MM.1S (cell line): ENCODE results near the gene ZNF135.

Experiments used
- DNase-seq: peaks from one replicate; pipeline ENCODE4 v3.0.0-alpha.2; 2015
- H2AFZ ChIP-seq: fragments of 300-600 bp; sonication (generic); 2 replicates; pipeline ENCODE4 v1.6.0; 2016; ENCODE audit warnings: antibody characterized with exemption, low read length
- H3F3A ChIP-seq: fragments of 300-600 bp; sonication (generic); 2 replicates; pipeline ENCODE4 v1.6.1; 2016; ENCODE audit warnings: mild to moderate bottlenecking, antibody characterized with exemption, low read length, moderate library complexity, mixed read lengths; ENCODE audit not compliant: insufficient read depth
- H3K27ac ChIP-seq: fragments of 300-600 bp; sonication (generic); 2 replicates; pipeline ENCODE4 v1.5.1; 2016; ENCODE audit warnings: mild to moderate bottlenecking, low read length
- H3K27me3 ChIP-seq: fragments of 300-600 bp; sonication (generic); replicated peaks from 2 replicates; pipeline ENCODE4 v1.6.0; 2016; ENCODE audit warnings: low read length; ENCODE audit not compliant: insufficient read depth
- H3K36me3 ChIP-seq: fragments of 300-600 bp; sonication (generic); replicated peaks from 2 replicates; pipeline ENCODE4 v1.6.1; 2016; ENCODE audit warnings: mild to moderate bottlenecking, low read length, mixed read lengths; ENCODE audit not compliant: insufficient read depth
- H3K4me1 ChIP-seq: fragments of 300-600 bp; sonication (generic); 2 replicates; pipeline ENCODE4 v1.6.1; 2016; ENCODE audit warnings: low read length, mixed read lengths
- H3K4me2 ChIP-seq: fragments of 300-600 bp; sonication (generic); 2 replicates; pipeline ENCODE4 v1.6.0; 2016; ENCODE audit warnings: low read depth, low read length
- H3K4me3 ChIP-seq: fragments of 300-600 bp; sonication (generic); 2 replicates; pipeline ENCODE4 v1.5.1; 2016; ENCODE audit warnings: low read length, mixed read lengths
- H3K79me2 ChIP-seq: fragments of 300-600 bp; sonication (generic); 2 replicates; pipeline ENCODE4 v1.6.1; 2016; ENCODE audit warnings: mixed run types, low read length, mixed read lengths
- H3K9ac ChIP-seq: fragments of 300-600 bp; sonication (generic); 2 replicates; pipeline ENCODE4 v1.6.1; 2016; ENCODE audit warnings: low read length, mixed read lengths
- H3K9me2 ChIP-seq: fragments of 300-600 bp; sonication (generic); replicated peaks from 2 replicates; pipeline ENCODE4 v1.6.1; 2016; ENCODE audit warnings: mild to moderate bottlenecking, low read length, mixed read lengths; ENCODE audit not compliant: insufficient read depth
- H3K9me3 ChIP-seq: fragments of 300-600 bp; sonication (generic); replicated peaks from 2 replicates; pipeline ENCODE4 v1.6.1; 2016; ENCODE audit warnings: mild to moderate bottlenecking, low read length, mixed read lengths; ENCODE audit not compliant: insufficient read depth
- H4K20me1 ChIP-seq: fragments of 300-600 bp; sonication (generic); 2 replicates; pipeline ENCODE4 v1.6.1; 2016; ENCODE audit warnings: mild to moderate bottlenecking, low read length, moderate library complexity, mixed read lengths; ENCODE audit not compliant: insufficient read depth
- EZH2 ChIP-seq: fragments of 300-600 bp; sonication (generic); optimal IDR thresholded peaks from 2 replicates; pipeline ENCODE3; 2017; ENCODE audit warnings: low read depth, mild to moderate bottlenecking, antibody characterized with exemption, low read length, mixed read lengths
- EZH2phosphoT487 ChIP-seq: fragments of 300-600 bp; sonication (generic); IDR thresholded peaks from 2 replicates; pipeline ENCODE4 v1.6.1; 2018; ENCODE audit warnings: antibody characterized with exemption, low read length
- TF ChIP-seq, protein P1 (sequence below): fragments of 300-600 bp; sonication (generic); IDR thresholded peaks from 2 replicates; pipeline ENCODE4 v1.5.1; 2016; ENCODE audit warnings: antibody characterized with exemption, low read length, mixed read lengths

ZNF135 gene

DNA sequence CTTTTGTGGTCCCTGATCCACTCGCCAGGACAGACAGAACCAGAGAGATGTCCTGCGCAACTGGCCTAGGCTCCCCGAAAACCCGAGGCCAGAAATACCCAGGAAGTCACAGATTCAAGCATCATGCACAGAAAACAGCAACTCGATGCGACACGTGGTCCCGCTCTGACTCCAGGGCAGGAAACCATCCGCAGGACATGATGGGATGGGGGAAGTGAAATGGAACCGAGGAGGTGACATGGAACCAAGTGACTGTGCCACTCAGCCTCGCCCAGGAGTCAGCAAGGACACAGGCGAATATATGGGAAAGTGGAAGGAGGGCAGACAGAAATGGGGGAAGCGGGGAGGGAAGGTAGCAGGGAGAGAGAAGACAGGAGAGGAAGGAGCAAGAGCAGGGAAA lies 37.8 kb downstream of the ZNF135 start:
- H3K27ac ChIP-seq = no peak overlapping the region
- no peak overlapping the region for H3K4me3 ChIP-seq

DNA sequence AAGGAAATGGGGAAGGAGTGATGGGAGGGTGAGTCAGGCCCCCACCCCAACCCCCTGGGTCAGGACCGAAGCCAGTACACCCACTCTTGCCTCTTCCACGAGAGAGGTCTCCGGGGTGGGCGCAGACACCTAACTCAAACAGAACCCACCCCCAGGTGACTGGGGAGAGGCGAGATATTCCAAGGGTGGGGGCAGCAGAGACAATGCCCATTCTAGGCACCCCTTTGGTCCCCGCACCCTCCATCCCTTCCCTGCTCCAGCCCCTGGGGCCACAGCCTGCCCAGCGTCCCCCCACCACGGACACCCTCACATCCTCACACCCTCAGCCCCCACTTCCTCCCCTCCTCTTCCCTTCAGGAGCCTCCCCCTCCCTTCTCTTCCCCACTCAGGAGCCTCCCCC lies 38.3 kb downstream of the ZNF135 start:
- Histone ChIP-seq H3K4me2 (no peak overlapping the region), H3K9me3 (no peaks in the 10 kb centered on the region), H3K27me3 (no peaks in the 10 kb centered on the region), H3K4me1 (no peaks in the 10 kb centered on the region), H4K20me1 (no peaks in the 10 kb centered on the region), H3K9ac (no peak overlapping the region), H3K36me3 (no peaks in the 10 kb centered on the region), H2AFZ (no peak overlapping the region), H3F3A (no peaks in the 10 kb centered on the region), H3K79me2 (no peaks in the 10 kb centered on the region), H3K27ac (no peak overlapping the region), H3K4me3 (no peak overlapping the region), H3K9me2 (no peaks in the 10 kb centered on the region)
- TF ChIP-seq, protein P1, sequence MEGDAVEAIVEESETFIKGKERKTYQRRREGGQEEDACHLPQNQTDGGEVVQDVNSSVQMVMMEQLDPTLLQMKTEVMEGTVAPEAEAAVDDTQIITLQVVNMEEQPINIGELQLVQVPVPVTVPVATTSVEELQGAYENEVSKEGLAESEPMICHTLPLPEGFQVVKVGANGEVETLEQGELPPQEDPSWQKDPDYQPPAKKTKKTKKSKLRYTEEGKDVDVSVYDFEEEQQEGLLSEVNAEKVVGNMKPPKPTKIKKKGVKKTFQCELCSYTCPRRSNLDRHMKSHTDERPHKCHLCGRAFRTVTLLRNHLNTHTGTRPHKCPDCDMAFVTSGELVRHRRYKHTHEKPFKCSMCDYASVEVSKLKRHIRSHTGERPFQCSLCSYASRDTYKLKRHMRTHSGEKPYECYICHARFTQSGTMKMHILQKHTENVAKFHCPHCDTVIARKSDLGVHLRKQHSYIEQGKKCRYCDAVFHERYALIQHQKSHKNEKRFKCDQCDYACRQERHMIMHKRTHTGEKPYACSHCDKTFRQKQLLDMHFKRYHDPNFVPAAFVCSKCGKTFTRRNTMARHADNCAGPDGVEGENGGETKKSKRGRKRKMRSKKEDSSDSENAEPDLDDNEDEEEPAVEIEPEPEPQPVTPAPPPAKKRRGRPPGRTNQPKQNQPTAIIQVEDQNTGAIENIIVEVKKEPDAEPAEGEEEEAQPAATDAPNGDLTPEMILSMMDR = no peak
- TF ChIP-seq EZH2phosphoT487 = no peak
- TF ChIP-seq EZH2 = no peak
- no peak for DNase-seq

More for the DNA sequence above, 37.8 kb downstream of the ZNF135 start:
- no peak overlapping the region for H3K4me2 ChIP-seq
- TF ChIP-seq, protein P1 = no peak
- TF ChIP-seq EZH2 = no peak
- no peaks in the 10 kb centered on the region for H3K36me3 ChIP-seq
- H3K9me3 ChIP-seq = no peaks in the 10 kb centered on the region
- H4K20me1 ChIP-seq = no peaks in the 10 kb centered on the region
- no peak for DNase-seq
- no peak overlapping the region for H2AFZ ChIP-seq
- H3K79me2 ChIP-seq = no peaks in the 10 kb centered on the region
- H3F3A ChIP-seq = no peaks in the 10 kb centered on the region
- H3K9me2 ChIP-seq = no peaks in the 10 kb centered on the region
- no peak overlapping the region for H3K9ac ChIP-seq
- no peaks in the 10 kb centered on the region for H3K4me1 ChIP-seq
- H3K27me3 ChIP-seq = no peaks in the 10 kb centered on the region

DNA sequence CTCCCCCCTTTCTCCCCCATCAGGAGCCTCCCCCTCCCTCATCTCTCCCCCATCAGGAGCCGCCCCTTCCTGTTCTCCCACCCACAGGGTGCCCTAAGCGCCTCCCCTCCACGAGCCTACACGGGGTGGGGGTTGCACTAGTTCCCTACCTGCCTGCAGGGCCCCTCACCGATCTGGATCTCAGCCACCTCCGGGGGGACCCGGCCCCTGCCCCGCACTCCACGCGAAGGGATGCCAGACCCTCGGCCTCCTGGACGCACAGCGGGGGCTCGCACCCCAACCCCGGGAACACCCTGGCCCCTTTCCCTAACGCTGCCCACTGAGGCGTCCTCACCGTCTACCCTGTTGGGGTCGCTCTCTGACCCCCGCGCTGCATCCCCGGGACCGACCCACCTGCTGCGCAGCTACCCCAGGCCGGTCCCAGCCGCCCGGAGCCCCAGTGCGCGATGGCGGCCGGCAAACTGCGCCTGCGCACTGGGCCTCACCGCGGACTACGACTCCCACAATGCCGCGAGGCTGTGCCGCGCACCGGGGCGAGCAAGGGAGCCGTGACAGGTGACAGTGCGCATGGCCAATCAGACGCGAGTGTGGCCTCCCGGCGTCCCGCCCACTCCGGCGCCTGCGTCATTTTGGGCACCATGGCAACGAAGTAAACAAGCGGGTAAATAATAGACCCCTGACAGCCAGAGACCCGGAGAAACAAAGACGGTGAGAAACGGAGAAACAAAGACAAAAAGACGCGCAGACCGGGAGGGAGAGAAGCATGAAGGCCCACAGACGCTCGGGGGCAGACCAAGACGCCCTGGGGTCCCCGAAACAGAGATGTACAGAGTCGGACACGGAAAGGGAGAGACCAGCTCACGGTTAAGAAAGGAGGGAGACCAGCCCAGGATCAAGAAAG lies 38.9 kb downstream of the ZNF135 start, which contains the start of gene ZSCAN18:
Gene ZSCAN18, minus strand, starts transcription at position 451 of the 901 bp plus-strand sequence. CDS start 7,964 bp downstream, outside the sequence.
- Histone ChIP-seq H2AFZ (no peak within 1 kb of the TSS), H3K4me3 (no peak within 1 kb of the TSS), H3K9ac (no peak within 1 kb of the TSS)

More for the DNA sequence above, 38.9 kb downstream of the ZNF135 start, which contains the start of gene ZSCAN18:
- no peaks in the 10 kb centered on the region for H3K4me1 ChIP-seq
- H3K9me3 ChIP-seq = no peaks in the 10 kb centered on the region
- H3K79me2 ChIP-seq = no peaks in the 10 kb centered on the region
- H3F3A ChIP-seq = no peaks in the 10 kb centered on the region
- no peak within 1 kb of the TSS for H3K27ac ChIP-seq
- TF ChIP-seq, protein P1 = no peak
- no peak for TF ChIP-seq EZH2phosphoT487
- no peak for TF ChIP-seq EZH2
- no peaks in the 10 kb centered on the region for H3K36me3 ChIP-seq
- no peak for DNase-seq
- no peaks in the 10 kb centered on the region for H4K20me1 ChIP-seq
- H3K27me3 ChIP-seq = no peaks in the 10 kb centered on the region
- no peaks in the 10 kb centered on the region for H3K9me2 ChIP-seq
- H3K4me2 ChIP-seq = no peak within 1 kb of the TSS
